GM12801 (cell line): ENCODE data around the gene ANXA10.

Experiments
- CTCF ChIP-seq: IDR thresholded peaks from one replicate; pipeline ENCODE4 v1.5.1; 2011; ENCODE audit warnings: control low read depth; ENCODE audit not compliant: insufficient read length; ENCODE audit errors: extremely low read depth

Gene ANXA10

GRCh38 chr4:168150420-168151050 is 58.2 kb downstream of the ANXA10 start:
- TF ChIP-seq CTCF: no peak

- no peak for TF ChIP-seq CTCF
These were observed 59.0 kb downstream of the ANXA10 start for GRCh38 chr4:168151327-168151726.

- TF ChIP-seq CTCF: no peak
These were observed 60.6 kb downstream of the ANXA10 start for GRCh38 chr4:168152837-168153500.

GRCh38 chr4:168153596-168154440 is 61.5 kb downstream of the ANXA10 start:
- TF ChIP-seq CTCF: no peak

GRCh38 chr4:168154546-168155277 is 62.4 kb downstream of the ANXA10 start:
- TF ChIP-seq CTCF: no peak

GRCh38 chr4:168162604-168163003 is 70.3 kb downstream of the ANXA10 start:
- TF ChIP-seq CTCF: no peak

- no peak for TF ChIP-seq CTCF
These were observed 70.8 kb downstream of the ANXA10 start for GRCh38 chr4:168163106-168163505.
